GM19468 (cell line): Measurements from ENCODE around the gene ZNF780B.

ENCODE experiments used
- ATAC-seq: cut with Tn5 transposase; IDR thresholded peaks from one replicate; pipeline ENCODE4 v1.9.1; 2021; ENCODE audit warnings: mild to moderate bottlenecking, moderate library complexity, moderate number of reproducible peaks; ENCODE audit not compliant: unreplicated experiment; ENCODE audit errors: extremely low read depth

Gene ZNF780B

GRCh38 chr19:39986643-39987042 is 69.4 kb downstream of the ZNF780B start:
- ATAC-seq = no peak

GRCh38 chr19:39983695-39984300 is 72.2 kb downstream of the ZNF780B start:
- ATAC-seq = no peak

- ATAC-seq = no peak
Observed at GRCh38 chr19:39982883-39983282, 73.1 kb downstream of the ZNF780B start.
